Thoracic aorta (tissue), 2 donors: ENCODE results near the gene TAF1D. TPM values are rescaled to one million over a fixed set of nuclear protein-coding genes. Genes with fewer than 3 reads are reported as not detected.

Source experiments
- ATAC-seq: fragments of 150-250 bp; one replicate; pipeline ENCODE4 v1.8.0; 2017; ENCODE audit warnings: low read depth; ENCODE audit not compliant: insufficient number of reproducible peaks, low FRiP score
- DNase-seq: peaks from one replicate; pipeline ENCODE4 v3.0.0-alpha.2; 2020; ENCODE audit warnings: low spot score
- H3K27ac ChIP-seq, 2 donors: fragments of 200-600 bp; sonication (generic); 1 replicate in 1 of 2; 2 replicates in 1 of 2; pipeline ENCODE4 v1.5.1; 2016; ENCODE audit warnings: mild to moderate bottlenecking in 2 of 2, moderate library complexity in 2 of 2
- H3K27me3 ChIP-seq: fragments of 200-600 bp; sonication (generic); replicated peaks from 2 replicates; pipeline ENCODE4 v1.6.0; 2016; ENCODE audit warnings: mild to moderate bottlenecking; ENCODE audit not compliant: insufficient read depth
- H3K36me3 ChIP-seq: fragments of 200-600 bp; sonication (generic); one replicate; pipeline ENCODE4 v1.5.1; 2016
- H3K4me1 ChIP-seq, 2 donors: fragments of 200-600 bp; sonication (generic); 1 replicate in 1 of 2; 2 replicates in 1 of 2; pipeline versions ENCODE4 v1.5.1 to v1.6.0; 2016; ENCODE audit warnings: low read depth in 2 of 2, mild to moderate bottlenecking in 1 of 2; ENCODE audit not compliant: control insufficient read depth in 1 of 2
- H3K4me3 ChIP-seq: fragments of 200-600 bp; sonication (generic); 2 replicates; pipeline ENCODE4 v1.5.1; 2016; ENCODE audit warnings: mild to moderate bottlenecking
- H3K9me3 ChIP-seq: fragments of 200-600 bp; sonication (generic); 2 replicates; pipeline ENCODE4 v1.5.1; 2016
- total RNA-seq, 2 donors: library from RNA; depleted of rRNA; stranded (reverse); fragments of >200 nt; gene quantifications; one replicate each; pipeline versions ENCODE4 v1.1.0 to v1.2.3, GENCODE V29; 2016
- TF ChIP-seq, protein P1 (sequence below): fragments of 200-600 bp; sonication (generic); IDR thresholded peaks from one replicate; pipeline ENCODE4 v1.5.1; 2019; ENCODE audit warnings: antibody characterized with exemption

The TAF1D gene
- total RNA-seq, 2 donors from 2014 or later: 99.4 to 231 TPM

DNA sequence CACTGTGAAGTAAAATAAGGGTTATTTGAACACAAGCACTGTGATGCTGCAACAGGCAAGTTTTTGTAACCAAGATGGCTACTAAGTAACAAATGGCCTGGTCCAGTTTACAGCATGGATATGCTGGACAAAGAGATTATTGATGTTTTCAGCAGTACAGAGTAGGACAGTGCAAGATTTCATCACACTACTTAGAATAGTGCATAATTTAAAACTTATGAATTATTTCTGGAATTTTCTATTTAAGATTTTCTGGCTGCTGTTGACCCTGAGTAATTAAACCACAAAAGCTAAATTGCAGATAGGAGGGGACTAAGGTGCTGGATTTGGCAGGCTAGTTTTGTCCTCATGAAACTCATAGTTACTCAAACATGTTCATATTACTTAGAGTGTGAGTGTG, 46.7 kb downstream of the TAF1D start:
- Histone ChIP-seq H3K4me3 (no peak overlapping the region), H3K27me3 (no peaks in the 10 kb centered on the region), H3K27ac (no peak overlapping the region), H3K36me3 (peaks cover 37% of the 10 kb centered on the region), H3K4me1 (no peaks in the 10 kb centered on the region), H3K9me3 (no peaks in the 10 kb centered on the region)
- DNase-seq (no peak), ATAC-seq (no peak)
- TF ChIP-seq, protein P1, sequence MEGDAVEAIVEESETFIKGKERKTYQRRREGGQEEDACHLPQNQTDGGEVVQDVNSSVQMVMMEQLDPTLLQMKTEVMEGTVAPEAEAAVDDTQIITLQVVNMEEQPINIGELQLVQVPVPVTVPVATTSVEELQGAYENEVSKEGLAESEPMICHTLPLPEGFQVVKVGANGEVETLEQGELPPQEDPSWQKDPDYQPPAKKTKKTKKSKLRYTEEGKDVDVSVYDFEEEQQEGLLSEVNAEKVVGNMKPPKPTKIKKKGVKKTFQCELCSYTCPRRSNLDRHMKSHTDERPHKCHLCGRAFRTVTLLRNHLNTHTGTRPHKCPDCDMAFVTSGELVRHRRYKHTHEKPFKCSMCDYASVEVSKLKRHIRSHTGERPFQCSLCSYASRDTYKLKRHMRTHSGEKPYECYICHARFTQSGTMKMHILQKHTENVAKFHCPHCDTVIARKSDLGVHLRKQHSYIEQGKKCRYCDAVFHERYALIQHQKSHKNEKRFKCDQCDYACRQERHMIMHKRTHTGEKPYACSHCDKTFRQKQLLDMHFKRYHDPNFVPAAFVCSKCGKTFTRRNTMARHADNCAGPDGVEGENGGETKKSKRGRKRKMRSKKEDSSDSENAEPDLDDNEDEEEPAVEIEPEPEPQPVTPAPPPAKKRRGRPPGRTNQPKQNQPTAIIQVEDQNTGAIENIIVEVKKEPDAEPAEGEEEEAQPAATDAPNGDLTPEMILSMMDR: no peak

DNA sequence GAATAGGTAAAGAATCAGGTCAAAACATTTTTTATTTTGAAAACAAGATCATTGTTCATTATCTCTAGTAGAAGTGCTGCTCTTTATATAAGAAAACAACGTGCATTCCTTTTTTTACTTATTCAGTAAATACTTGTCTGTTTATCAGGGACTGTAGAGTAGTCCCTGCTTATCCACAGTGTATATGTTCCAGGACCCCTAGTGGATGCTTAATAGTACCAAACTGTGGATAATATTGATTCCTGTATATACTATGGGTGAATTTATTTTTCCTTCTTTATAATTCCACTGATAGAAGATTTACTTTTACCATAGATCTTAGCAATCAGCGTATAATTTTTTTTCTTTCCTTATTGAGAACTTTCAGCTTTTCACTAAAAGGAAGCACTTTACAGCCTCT, 47.2 kb downstream of the TAF1D start:
- DNase-seq (no peak), ATAC-seq (no peak)
- H3K27me3 ChIP-seq: no peaks in the 10 kb centered on the region
- H3K4me1 ChIP-seq: no peaks in the 10 kb centered on the region
- TF ChIP-seq, protein P1: no peak
- H3K4me3 ChIP-seq: no peak overlapping the region
- H3K9me3 ChIP-seq: no peaks in the 10 kb centered on the region
- H3K27ac ChIP-seq: no peak overlapping the region
- H3K36me3 ChIP-seq: peaks cover 42% of the 10 kb centered on the region

DNA sequence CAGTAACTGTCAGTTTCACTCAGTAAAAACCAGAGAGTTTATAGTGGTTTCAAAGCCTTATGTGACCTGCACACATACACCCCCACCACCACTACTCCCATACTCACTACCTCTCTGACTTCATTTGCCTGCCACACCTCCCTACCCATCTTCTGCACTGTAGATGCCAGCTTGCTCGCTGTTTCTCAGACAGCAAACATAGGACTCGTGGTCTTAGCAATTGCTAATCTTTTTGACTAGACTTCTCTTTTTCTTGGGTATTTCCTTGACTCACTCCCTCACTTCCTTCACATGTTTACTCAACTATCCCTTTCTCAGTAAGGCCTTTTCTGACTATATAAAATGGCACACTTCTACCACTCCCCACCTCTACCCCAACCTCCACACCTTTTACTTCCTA, 52.1 kb downstream of the TAF1D start:
- Histone ChIP-seq H3K27me3 (no peaks in the 10 kb centered on the region), H3K27ac (no peak overlapping the region), H3K4me1 (peaks cover 0 to 3% of the 10 kb centered on the region in 2 donors), H3K4me3 (no peak overlapping the region), H3K9me3 (no peaks in the 10 kb centered on the region), H3K36me3 (peaks cover 34% of the 10 kb centered on the region)
- ATAC-seq (no peak), DNase-seq (no peak)
- TF ChIP-seq, protein P1: no peak

DNA sequence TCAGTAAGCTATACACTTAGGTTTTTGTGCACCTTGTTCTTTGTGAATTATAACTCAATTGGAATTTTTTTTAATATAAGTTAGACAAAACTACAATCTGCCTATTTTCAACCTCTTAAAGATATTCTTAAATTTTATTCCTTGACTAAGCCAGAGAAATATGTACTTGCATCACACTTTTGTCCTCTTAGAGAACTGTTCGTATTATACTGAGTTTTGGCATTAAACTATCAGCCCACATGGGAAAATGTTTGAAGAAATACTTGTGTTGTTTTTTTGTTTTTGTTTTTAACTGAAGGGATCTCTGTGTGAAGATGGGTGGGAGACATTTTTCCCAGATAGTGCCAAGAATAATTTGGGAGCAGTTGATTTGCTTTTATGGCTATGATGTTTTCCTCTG, 54.5 kb downstream of the TAF1D start:
- H3K9me3 ChIP-seq: no peaks in the 10 kb centered on the region
- peak overlapping the region in 1 of 2 donors; percentile 61 for H3K27ac ChIP-seq
- DNase-seq (no peak), ATAC-seq (no peak)
- H3K4me3 ChIP-seq: no peak overlapping the region
- TF ChIP-seq, protein P1: no peak
- peaks cover 42% of the 10 kb centered on the region for H3K36me3 ChIP-seq
- H3K4me1 ChIP-seq: peaks cover 0 to 3% of the 10 kb centered on the region in 2 donors
- no peaks in the 10 kb centered on the region for H3K27me3 ChIP-seq

DNA sequence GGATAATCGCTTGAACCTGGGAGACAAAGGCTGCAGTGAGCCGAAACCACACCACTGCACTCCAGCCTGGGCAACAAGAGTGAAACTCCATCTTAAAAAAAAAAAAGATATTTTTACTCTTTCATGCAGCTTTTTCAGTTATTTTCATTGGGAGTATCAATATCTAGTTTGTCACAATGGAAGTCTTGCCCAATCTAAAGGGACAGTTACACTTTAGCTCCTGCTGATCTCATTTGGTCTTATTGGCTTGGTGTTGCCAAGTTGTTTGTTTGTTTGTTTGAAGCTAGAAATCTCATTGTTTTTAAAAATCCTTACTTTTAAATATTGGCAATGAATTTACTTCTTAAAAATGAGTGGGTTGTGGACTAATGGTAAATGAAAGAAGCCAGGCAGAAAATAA, 55.1 kb downstream of the TAF1D start:
- H3K4me3 ChIP-seq: no peak overlapping the region
- TF ChIP-seq, protein P1: no peak
- peaks cover 42% of the 10 kb centered on the region for H3K36me3 ChIP-seq
- DNase-seq (no peak), ATAC-seq (no peak)
- H3K9me3 ChIP-seq: no peaks in the 10 kb centered on the region
- H3K27ac ChIP-seq: peak overlapping the region in 1 of 2 donors; percentile 61
- peaks cover 0 to 3% of the 10 kb centered on the region in 2 donors for H3K4me1 ChIP-seq
- no peaks in the 10 kb centered on the region for H3K27me3 ChIP-seq

Other genes with a start within 250 kb of the TAF1D start
- 10 to 100 TPM in 1 of 2 donors, 1 to 10 TPM in 1; 9.7 to 80.1 TPM for gene SMCO4, start 198.1 kb downstream of the TAF1D start, total RNA-seq
- gene CEP295, start 79.8 kb downstream of the TAF1D start, total RNA-seq: 10 to 100 TPM; 18.7 to 23.4 TPM
- gene C11orf54, start 177 bp upstream of the TAF1D start, total RNA-seq: 10 to 100 TPM; 20.2 to 32.0 TPM
- gene MED17, start 42.8 kb upstream of the TAF1D start, total RNA-seq: 10 to 100 TPM; 12.3 to 32.7 TPM
- not detected for gene VSTM5, start 109.1 kb upstream of the TAF1D start, total RNA-seq